ENCODE measurements around the gene AKAP11.

The AKAP11 gene

DNA sequence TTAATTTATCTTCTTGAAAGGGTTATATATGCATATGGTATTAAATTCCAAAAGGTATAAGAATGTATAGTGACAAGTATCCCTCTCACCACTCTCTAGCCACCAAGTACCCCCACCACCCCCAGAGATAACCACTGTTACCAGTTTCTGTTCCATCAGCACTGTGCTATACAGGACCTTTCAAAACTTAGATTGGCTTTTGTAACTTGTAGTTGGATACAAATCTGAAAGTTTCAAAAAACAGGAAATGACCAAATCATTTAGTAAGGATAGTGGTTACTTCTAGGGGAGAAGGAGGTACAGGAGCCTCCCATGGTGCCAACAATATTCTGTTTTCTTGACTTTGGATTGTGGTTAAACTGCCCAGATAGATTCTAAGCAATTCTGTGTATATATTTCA is 56.7 kb downstream of the AKAP11 start:
- DNase-seq (ENCODE audit: low read depth): peak; percentile 48
- TF ChIP-seq, protein P1, sequence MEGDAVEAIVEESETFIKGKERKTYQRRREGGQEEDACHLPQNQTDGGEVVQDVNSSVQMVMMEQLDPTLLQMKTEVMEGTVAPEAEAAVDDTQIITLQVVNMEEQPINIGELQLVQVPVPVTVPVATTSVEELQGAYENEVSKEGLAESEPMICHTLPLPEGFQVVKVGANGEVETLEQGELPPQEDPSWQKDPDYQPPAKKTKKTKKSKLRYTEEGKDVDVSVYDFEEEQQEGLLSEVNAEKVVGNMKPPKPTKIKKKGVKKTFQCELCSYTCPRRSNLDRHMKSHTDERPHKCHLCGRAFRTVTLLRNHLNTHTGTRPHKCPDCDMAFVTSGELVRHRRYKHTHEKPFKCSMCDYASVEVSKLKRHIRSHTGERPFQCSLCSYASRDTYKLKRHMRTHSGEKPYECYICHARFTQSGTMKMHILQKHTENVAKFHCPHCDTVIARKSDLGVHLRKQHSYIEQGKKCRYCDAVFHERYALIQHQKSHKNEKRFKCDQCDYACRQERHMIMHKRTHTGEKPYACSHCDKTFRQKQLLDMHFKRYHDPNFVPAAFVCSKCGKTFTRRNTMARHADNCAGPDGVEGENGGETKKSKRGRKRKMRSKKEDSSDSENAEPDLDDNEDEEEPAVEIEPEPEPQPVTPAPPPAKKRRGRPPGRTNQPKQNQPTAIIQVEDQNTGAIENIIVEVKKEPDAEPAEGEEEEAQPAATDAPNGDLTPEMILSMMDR (IDR thresholded peaks at IDR 0.05; ENCODE audit: insufficient read depth, low read depth, low read length, missing control alignments): no peak
- no peak overlapping the region for H3K4me3 ChIP-seq (ENCODE audit: low read depth, low read length)

- no peak overlapping the region for H3K4me3 ChIP-seq (ENCODE audit: low read depth, low read length)
- no peak for DNase-seq (ENCODE audit: low read depth)
- TF ChIP-seq, protein P1 (IDR thresholded peaks at IDR 0.05; ENCODE audit: insufficient read depth, low read depth, low read length, missing control alignments): no peak
Measured at GRCh38 chr13:42329239-42329638, 57.3 kb downstream of the AKAP11 start.

DNA sequence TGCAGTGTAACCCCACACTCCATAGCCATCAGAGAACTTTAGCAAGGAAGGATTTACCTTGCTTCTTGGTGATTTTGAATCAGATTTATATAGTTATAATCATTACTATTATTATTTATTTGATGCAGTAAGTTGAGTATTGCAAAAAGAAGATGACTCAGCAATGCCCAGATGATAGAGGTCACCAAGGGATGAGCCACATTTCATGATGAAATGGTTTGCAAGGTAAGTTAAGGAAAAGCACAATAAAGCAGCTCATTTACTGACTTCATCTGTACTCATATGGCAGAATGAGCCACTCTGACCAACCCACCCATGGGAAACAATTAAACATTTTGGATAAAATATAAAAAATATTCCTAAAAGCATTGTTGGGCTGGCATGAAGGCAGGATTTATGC is 59.1 kb downstream of the AKAP11 start:
- TF ChIP-seq, protein P1 (IDR thresholded peaks at IDR 0.05; ENCODE audit: insufficient read depth, low read depth, low read length, missing control alignments): no peak
- no peak for DNase-seq (ENCODE audit: low read depth)
- no peak overlapping the region for H3K4me3 ChIP-seq (ENCODE audit: low read depth, low read length)

- DNase-seq (ENCODE audit: low read depth): peak; percentile 73
- TF ChIP-seq, protein P1 (IDR thresholded peaks at IDR 0.05; ENCODE audit: insufficient read depth, low read depth, low read length, missing control alignments): peak; percentile 70
- H3K4me3 ChIP-seq (ENCODE audit: low read depth, low read length): no peak overlapping the region
Measured at GRCh38 chr13:42333613-42334328, 61.8 kb downstream of the AKAP11 start.

GRCh38 chr13:42334329-42334706 is 62.4 kb downstream of the AKAP11 start:
- TF ChIP-seq, protein P1 (IDR thresholded peaks at IDR 0.05; ENCODE audit: insufficient read depth, low read depth, low read length, missing control alignments): no peak
- no peak for DNase-seq (ENCODE audit: low read depth)
- no peak overlapping the region for H3K4me3 ChIP-seq (ENCODE audit: low read depth, low read length)

DNA sequence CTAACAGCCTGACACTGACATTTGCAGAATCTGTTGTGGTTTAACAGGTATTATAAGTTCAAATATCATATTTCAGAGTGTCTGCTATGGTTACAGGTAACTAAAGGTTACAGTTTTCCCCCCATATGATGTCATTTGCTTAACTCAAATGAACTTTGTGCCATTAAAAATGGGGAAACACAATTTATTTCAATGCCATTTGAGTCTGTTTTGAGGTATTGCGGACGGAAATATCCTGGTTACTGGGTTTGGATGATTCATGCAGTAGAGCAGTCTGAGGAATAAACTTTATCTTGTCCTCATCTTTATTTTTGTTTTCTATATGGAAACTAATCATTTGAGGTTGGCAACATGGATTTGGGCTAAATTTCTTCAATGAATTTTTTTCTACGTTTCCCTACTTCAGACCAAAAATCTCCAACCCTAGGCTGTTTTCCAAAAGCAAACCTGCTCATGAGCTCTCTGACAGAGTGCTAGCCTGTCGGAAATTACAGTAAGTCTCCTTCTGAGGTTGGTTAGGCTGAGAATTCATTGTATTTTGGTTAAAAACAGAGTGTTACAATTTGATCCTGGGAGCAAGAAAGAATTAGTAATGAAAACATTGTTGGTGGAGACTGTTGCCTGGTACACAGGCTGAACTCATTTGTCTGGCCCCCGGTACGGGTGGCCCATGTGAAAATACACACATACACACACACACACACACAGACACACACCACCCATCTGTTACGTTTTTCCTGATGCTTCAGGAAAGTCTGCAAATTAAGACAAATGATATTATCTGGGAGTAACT is 66.1 kb downstream of the AKAP11 start:
- TF ChIP-seq, protein P1 (IDR thresholded peaks at IDR 0.05; ENCODE audit: insufficient read depth, low read depth, low read length, missing control alignments): no peak
- H3K4me3 ChIP-seq (ENCODE audit: low read depth, low read length): no peak overlapping the region
- no peak for DNase-seq (ENCODE audit: low read depth)
